Endodermal cell (in vitro differentiated cells): Measurements from ENCODE around the gene TSPAN18. TPM values are rescaled to one million over a fixed set of nuclear protein-coding genes. Genes with fewer than 3 reads are reported as not detected.

Experiments used
- DNase-seq: peaks from one replicate; pipeline ENCODE4 v3.0.0-alpha.2; 2017
- H3K27ac ChIP-seq: 2 replicates; pipeline ENCODE4 v1.5.1; 2013; ENCODE audit warnings: mild to moderate bottlenecking, low read depth, low read length, moderate library complexity
- H3K27me3 ChIP-seq: 2 replicates; pipeline ENCODE4 v1.6.1; 2013; ENCODE audit warnings: mild to moderate bottlenecking, low read length, moderate library complexity; ENCODE audit not compliant: insufficient read depth, control insufficient read depth, poor library complexity, severe bottlenecking
- H3K36me3 ChIP-seq: 2 replicates; pipeline ENCODE4 v1.7.0; 2013; ENCODE audit warnings: mild to moderate bottlenecking, low read length, moderate library complexity; ENCODE audit not compliant: control insufficient read depth, insufficient read depth
- H3K4me1 ChIP-seq: one replicate; pipeline ENCODE4 v1.7.0; 2013; ENCODE audit warnings: low read length; ENCODE audit not compliant: control insufficient read depth, insufficient read depth
- H3K4me3 ChIP-seq: 2 replicates; pipeline ENCODE4 v1.5.1; 2013; ENCODE audit warnings: mild to moderate bottlenecking, low read length, moderate library complexity
- H3K9ac ChIP-seq: 2 replicates; pipeline ENCODE4 v1.6.1; 2013; ENCODE audit warnings: mild to moderate bottlenecking, low read length, moderate library complexity; ENCODE audit not compliant: poor library complexity, severe bottlenecking; ENCODE audit errors: extremely low read depth
- H3K9me3 ChIP-seq: 2 replicates; pipeline ENCODE4 v1.6.1; 2013; ENCODE audit warnings: mild to moderate bottlenecking, low read length, moderate library complexity; ENCODE audit not compliant: control insufficient read depth
- H3K27ac Mint-ChIP-seq: 2 replicates; pipeline ENCODE4 v1.8.0; 2020; ENCODE audit warnings: mixed read lengths
- H3K27me3 Mint-ChIP-seq: 2 replicates; pipeline ENCODE4 v1.8.0; 2021; ENCODE audit warnings: mild to moderate bottlenecking, mixed read lengths; ENCODE audit not compliant: insufficient read depth
- H3K36me3 Mint-ChIP-seq: 2 replicates; pipeline ENCODE4 v1.8.0; 2020; ENCODE audit warnings: low read depth, mixed read lengths
- H3K4me1 Mint-ChIP-seq: 2 replicates; pipeline ENCODE4 v1.8.0; 2020; ENCODE audit warnings: mixed read lengths
- H3K4me3 Mint-ChIP-seq: 2 replicates; pipeline ENCODE4 v1.8.0; 2020; ENCODE audit warnings: mild to moderate bottlenecking, moderate library complexity, mixed read lengths
- H3K9me3 Mint-ChIP-seq: 2 replicates; pipeline ENCODE4 v1.8.0; 2020; ENCODE audit warnings: mild to moderate bottlenecking, mixed read lengths
- WGBS, 2 experiments: methylation state at CpG; one replicate each; pipeline versions ENCODE4 v1.1.5 to v1.1.7; 2013; ENCODE audit warnings: missing lambda C conversion rate in 2 of 2, mixed read lengths in 1 of 2; ENCODE audit not compliant: insufficient coverage in 1 of 2, insufficient read length in 1 of 2; 5-methylcytosine and 5-hydroxymethylcytosine counted together
- total RNA-seq, 2 donors: library from RNA; stranded (reverse); fragmentation: NEBNext Ultra II Directional in 1 of 2; extraction: Animal tissue kit (Norgen Biotek cat#: 25700) in 1 of 2; gene quantifications; 2 replicates in 1 of 2; 3 replicates in 1 of 2; pipeline ENCODE4 v1.2.1, GENCODE V29; 2021
- TF ChIP-seq, protein P1 (sequence below): fragments of 200-600 bp; sonication (generic); conservative IDR thresholded peaks from 2 replicates; pipeline ENCODE4 v1.5.0; 2021; ENCODE audit warnings: antibody characterized with exemption, mild to moderate bottlenecking

The TSPAN18 gene
- total RNA-seq, 2 donors from 2014 or later: 28.0 to 28.7 TPM

DNA sequence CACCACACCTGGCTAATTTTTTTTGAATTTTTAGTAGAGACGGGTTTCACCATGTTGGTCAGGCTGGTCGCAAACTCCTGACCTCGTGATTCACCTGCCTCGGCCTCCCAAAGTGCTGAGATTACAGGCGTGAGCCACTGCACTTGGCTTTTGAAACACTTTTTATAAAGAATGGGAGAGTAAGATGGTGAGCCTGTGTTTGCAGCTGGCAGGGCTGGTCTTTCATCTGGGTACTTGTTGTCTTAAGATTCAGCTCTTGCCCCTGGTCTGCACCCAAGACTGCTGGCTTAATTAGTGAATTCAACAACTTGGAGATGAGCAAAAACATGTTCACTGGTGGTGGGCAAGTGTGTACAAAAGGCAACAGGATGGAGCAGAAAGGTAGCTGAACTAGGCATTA is 4.0 kb downstream of the TSPAN18 start:
- Histone ChIP-seq H3K4me3 (no peak overlapping the region), H3K27ac (no peak overlapping the region), H3K4me1 (no peaks in the 10 kb centered on the region), H3K9me3 (no peaks in the 10 kb centered on the region), H3K36me3 (no peaks in the 10 kb centered on the region), H3K27me3 (no peaks in the 10 kb centered on the region), H3K9ac (no peak overlapping the region)
- H3K27me3 Mint-ChIP-seq: peaks cover 41% of the 10 kb centered on the region
- WGBS, 2 experiments: 93% methylated on average over 5 of the region's 5 CpGs
- H3K4me1 Mint-ChIP-seq: peaks cover 28% of the 10 kb centered on the region
- no peak overlapping the region for H3K27ac Mint-ChIP-seq
- DNase-seq: no peak
- H3K36me3 Mint-ChIP-seq: peaks cover 3% of the 10 kb centered on the region
- TF ChIP-seq, protein P1, sequence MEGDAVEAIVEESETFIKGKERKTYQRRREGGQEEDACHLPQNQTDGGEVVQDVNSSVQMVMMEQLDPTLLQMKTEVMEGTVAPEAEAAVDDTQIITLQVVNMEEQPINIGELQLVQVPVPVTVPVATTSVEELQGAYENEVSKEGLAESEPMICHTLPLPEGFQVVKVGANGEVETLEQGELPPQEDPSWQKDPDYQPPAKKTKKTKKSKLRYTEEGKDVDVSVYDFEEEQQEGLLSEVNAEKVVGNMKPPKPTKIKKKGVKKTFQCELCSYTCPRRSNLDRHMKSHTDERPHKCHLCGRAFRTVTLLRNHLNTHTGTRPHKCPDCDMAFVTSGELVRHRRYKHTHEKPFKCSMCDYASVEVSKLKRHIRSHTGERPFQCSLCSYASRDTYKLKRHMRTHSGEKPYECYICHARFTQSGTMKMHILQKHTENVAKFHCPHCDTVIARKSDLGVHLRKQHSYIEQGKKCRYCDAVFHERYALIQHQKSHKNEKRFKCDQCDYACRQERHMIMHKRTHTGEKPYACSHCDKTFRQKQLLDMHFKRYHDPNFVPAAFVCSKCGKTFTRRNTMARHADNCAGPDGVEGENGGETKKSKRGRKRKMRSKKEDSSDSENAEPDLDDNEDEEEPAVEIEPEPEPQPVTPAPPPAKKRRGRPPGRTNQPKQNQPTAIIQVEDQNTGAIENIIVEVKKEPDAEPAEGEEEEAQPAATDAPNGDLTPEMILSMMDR: no peak
- H3K4me3 Mint-ChIP-seq: no peak overlapping the region
- H3K9me3 Mint-ChIP-seq: peaks cover 6% of the 10 kb centered on the region

DNA sequence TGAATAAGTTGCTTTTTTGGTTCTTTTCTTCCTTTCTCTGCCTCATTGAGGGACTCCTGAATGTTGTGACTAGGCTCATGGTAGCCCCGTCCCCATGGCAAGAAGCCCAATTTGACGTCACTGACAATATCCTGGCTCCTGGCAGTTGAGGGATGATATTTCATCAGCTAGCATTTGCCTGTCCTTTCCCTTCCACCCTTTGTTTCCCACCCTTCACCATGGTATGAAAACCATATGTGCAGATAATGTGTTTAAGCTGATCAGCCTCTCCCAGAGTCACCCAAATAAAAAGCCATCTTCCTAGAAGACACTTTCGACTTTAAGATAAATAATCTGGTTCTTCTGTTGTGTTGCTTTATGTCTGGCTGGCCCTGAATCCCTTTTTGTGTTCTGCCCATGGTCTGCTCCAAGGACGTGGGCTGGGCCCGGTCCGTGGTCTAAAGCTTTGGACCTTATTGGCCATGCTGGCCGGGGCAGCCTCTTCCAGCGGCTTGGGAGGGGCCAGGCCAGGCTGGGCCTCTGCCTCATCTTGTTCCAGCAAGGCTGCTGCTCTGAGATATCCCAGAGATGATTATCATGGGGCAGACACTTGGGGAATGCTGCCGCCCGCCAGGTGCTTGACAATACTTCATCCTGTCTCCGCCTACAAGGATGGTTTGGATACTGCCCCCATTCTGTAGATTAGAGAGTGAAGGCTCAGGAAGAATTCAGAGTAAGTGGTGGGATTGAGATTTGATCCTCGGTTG is 5.1 kb downstream of the TSPAN18 start:
- Mint-ChIP-seq H3K27me3 (peaks cover 41% of the 10 kb centered on the region), H3K4me1 (peaks cover 24% of the 10 kb centered on the region), H3K36me3 (peaks cover 3% of the 10 kb centered on the region), H3K9me3 (peaks cover 6% of the 10 kb centered on the region), H3K27ac (no peak overlapping the region), H3K4me3 (no peak overlapping the region)
- no peak overlapping the region for H3K4me3 ChIP-seq
- no peak overlapping the region for H3K9ac ChIP-seq
- no peaks in the 10 kb centered on the region for H3K36me3 ChIP-seq
- WGBS, 2 experiments: 80 to 90% methylated on average over 8 to 12 of the region's 12 CpGs
- H3K27ac ChIP-seq: no peak overlapping the region
- TF ChIP-seq, protein P1: no peak
- no peaks in the 10 kb centered on the region for H3K4me1 ChIP-seq
- DNase-seq: peak; percentile 74
- no peaks in the 10 kb centered on the region for H3K27me3 ChIP-seq
- H3K9me3 ChIP-seq: no peaks in the 10 kb centered on the region

DNA sequence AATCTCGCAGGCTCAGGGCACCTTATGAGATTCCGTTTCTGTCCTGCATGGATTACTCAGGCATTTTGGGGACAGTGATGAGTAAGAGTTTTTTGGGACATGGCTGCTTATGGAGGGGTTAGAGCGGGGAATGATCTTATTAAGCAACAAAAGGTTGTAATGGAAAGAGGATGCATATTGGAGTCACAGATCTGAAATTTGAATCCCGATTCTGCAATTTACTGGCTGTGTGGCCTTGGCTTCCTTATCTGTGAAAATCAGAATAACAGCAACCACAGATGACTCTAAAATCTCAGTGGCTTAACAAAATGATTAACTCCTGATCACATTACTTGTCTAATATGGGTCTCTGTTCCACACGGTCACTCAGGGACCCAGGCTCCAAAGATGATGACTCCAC is 5.8 kb downstream of the TSPAN18 start:
- H3K9ac ChIP-seq: no peak overlapping the region
- TF ChIP-seq, protein P1: no peak
- no peak overlapping the region for H3K4me3 Mint-ChIP-seq

More for the DNA sequence above, 5.8 kb downstream of the TSPAN18 start:
- Histone ChIP-seq H3K4me3 (no peak overlapping the region), H3K27ac (no peak overlapping the region), H3K9me3 (no peaks in the 10 kb centered on the region), H3K4me1 (no peaks in the 10 kb centered on the region), H3K27me3 (no peaks in the 10 kb centered on the region), H3K36me3 (no peaks in the 10 kb centered on the region)
- peaks cover 41% of the 10 kb centered on the region for H3K27me3 Mint-ChIP-seq
- peaks cover 24% of the 10 kb centered on the region for H3K4me1 Mint-ChIP-seq
- no peak overlapping the region for H3K27ac Mint-ChIP-seq
- peaks cover 3% of the 10 kb centered on the region for H3K36me3 Mint-ChIP-seq
- DNase-seq: no peak
- 87 to 95% methylated on average over 3 to 5 of the region's 5 CpGs for WGBS, 2 experiments
- H3K9me3 Mint-ChIP-seq: peaks cover 6% of the 10 kb centered on the region
